Upper lobe of left lung (tissue), 6 donors: ENCODE results near the gene NGB. TPM values are rescaled to one million over a fixed set of nuclear protein-coding genes. Genes with fewer than 3 reads are reported as not detected.

Experiments used
- small RNA-seq, 4 donors: library from RNA; depleted of rRNA; stranded (forward); fragments of <200 nt; gene quantifications; one replicate each; pipeline ENCODE3, GENCODE V24; 2016
- total RNA-seq, 6 donors: library from RNA; depleted of rRNA in 4 of 6; stranded (reverse); fragments of >200 nt in 4 of 6; gene quantifications; one replicate each; pipeline versions ENCODE4 v1.1.0 to v1.2.1, GENCODE V29; 2016 to 2021
- donor health status: DM: no; HTN: no; CAD: no; lungs with moderate emphysema.
- donor health status: DM: no; HTN: yes; CAD: no; lungs with severe emphysema.

NGB gene
- total RNA-seq, 6 donors from 2014 or later = 0.30 TPM; not detected in 5

Small RNAs within 50 kb of the gene (small RNA-seq; reads per million reads assigned to genes)
- 0 reads per million in 4 donors for gene MIR1260A

Other genes with a start within 250 kb of the NGB start
- gene IRF2BPL, start 242.5 kb downstream of the NGB start, total RNA-seq = 100 to 1,000 TPM in 1 of 6 donors, 10 to 100 TPM in 5; 44.0 to 111 (median 49.6) TPM
- gene CIPC, start 172.9 kb downstream of the NGB start, total RNA-seq = 10 to 100 TPM; 25.1 to 42.4 (median 32.7) TPM
- under 1 TPM in 1 of 6 donors, not detected in 5; 0.06 TPM for gene ZDHHC22, start 129.4 kb downstream of the NGB start, total RNA-seq
- gene TMEM63C, start 89.4 kb downstream of the NGB start, total RNA-seq = 1 to 10 TPM in 1 of 6 donors, under 1 TPM in 3, not detected in 2; 0.15 to 8.3 (median 0.80) TPM
- gene POMT2, start 49.7 kb upstream of the NGB start, total RNA-seq = 10 to 100 TPM; 14.6 to 36.7 (median 25.4) TPM
- gene GSTZ1, start 49.8 kb upstream of the NGB start, total RNA-seq = 10 to 100 TPM; 12.4 to 35.6 (median 19.0) TPM
- 10 to 100 TPM in 4 of 6 donors, 1 to 10 TPM in 2; 7.8 to 20.6 (median 11.2) TPM for gene TMED8, start 105.9 kb upstream of the NGB start, total RNA-seq
- gene SAMD15, start 106.2 kb upstream of the NGB start, total RNA-seq = 1 to 10 TPM in 4 of 6 donors, under 1 TPM in 2; 0.67 to 8.8 (median 1.5) TPM
- under 1 TPM in 4 of 6 donors, not detected in 2; 0.30 to 0.40 (median 0.31) TPM for gene NOXRED1, start 152.3 kb upstream of the NGB start, total RNA-seq
- gene VIPAS39, start 186.4 kb upstream of the NGB start, total RNA-seq = 10 to 100 TPM in 4 of 6 donors, 1 to 10 TPM in 2; 7.1 to 19.2 (median 16.8) TPM
- gene AHSA1, start 186.9 kb upstream of the NGB start, total RNA-seq = 100 to 1,000 TPM in 1 of 6 donors, 10 to 100 TPM in 5; 41.9 to 110 (median 93.3) TPM
- gene ISM2, start 227.6 kb upstream of the NGB start, total RNA-seq = not detected